Neural progenitor cell (in vitro differentiated cells): ENCODE data around the gene TRIO. TPM values are rescaled to one million over a fixed set of nuclear protein-coding genes. Genes with fewer than 3 reads are reported as not detected.

Experiments used
- DNase-seq: peaks from one replicate; pipeline ENCODE4 v3.0.0-alpha.2; 2016; ENCODE audit warnings: low spot score
- H2AFZ ChIP-seq: fragments of 200-600 bp; sonication (generic); replicated peaks from 2 replicates; pipeline ENCODE4 v1.6.1; 2016; ENCODE audit warnings: antibody characterized with exemption
- H3F3A ChIP-seq: fragments of 200-600 bp; sonication (generic); 2 replicates; pipeline ENCODE4 v1.6.1; 2016; ENCODE audit warnings: antibody characterized with exemption, low read depth
- H3K27ac ChIP-seq: fragments of 200-600 bp; sonication (generic); 2 replicates; pipeline ENCODE4 v1.5.1; 2016; ENCODE audit warnings: mild to moderate bottlenecking
- H3K27me3 ChIP-seq: fragments of 200-600 bp; sonication (generic); 2 replicates; pipeline ENCODE4 v1.6.1; 2016; ENCODE audit warnings: mild to moderate bottlenecking, moderate library complexity
- H3K36me3 ChIP-seq: fragments of 200-600 bp; sonication (generic); 2 replicates; pipeline ENCODE4 v1.5.1; 2016
- H3K4me1 ChIP-seq: fragments of 200-600 bp; sonication (generic); 2 replicates; pipeline ENCODE4 v1.6.1; 2016; ENCODE audit warnings: mixed run types
- H3K4me2 ChIP-seq: fragments of 200-600 bp; sonication (generic); 2 replicates; pipeline ENCODE4 v1.6.1; 2016
- H3K4me3 ChIP-seq: fragments of 200-600 bp; sonication (generic); 2 replicates; pipeline ENCODE4 v1.5.1; 2016
- H3K79me2 ChIP-seq: fragments of 200-600 bp; sonication (generic); 2 replicates; pipeline ENCODE4 v1.6.1; 2016; ENCODE audit warnings: low read depth
- H3K9ac ChIP-seq: fragments of 200-600 bp; sonication (generic); 2 replicates; pipeline ENCODE4 v1.6.1; 2016
- H3K9me3 ChIP-seq: fragments of 200-600 bp; sonication (generic); 2 replicates; pipeline ENCODE4 v1.5.1; 2016; ENCODE audit warnings: low read depth
- H4K20me1 ChIP-seq: fragments of 200-600 bp; sonication (generic); 2 replicates; pipeline ENCODE4 v1.6.1; 2016; ENCODE audit warnings: low read depth
- H3K27ac Mint-ChIP-seq: 3 replicates; pipeline ENCODE4 v1.8.0; 2021; ENCODE audit warnings: mixed read lengths
- H3K27me3 Mint-ChIP-seq: 2 replicates; pipeline ENCODE4 v1.8.0; 2022; ENCODE audit warnings: low read depth, mild to moderate bottlenecking, inconsistent platforms, moderate library complexity, mixed read lengths; ENCODE audit not compliant: insufficient read depth
- H3K36me3 Mint-ChIP-seq: 3 replicates; pipeline ENCODE4 v1.8.0; 2021; ENCODE audit warnings: mixed read lengths
- H3K4me1 Mint-ChIP-seq: 3 replicates; pipeline ENCODE4 v1.8.0; 2021; ENCODE audit warnings: mixed read lengths
- H3K4me3 Mint-ChIP-seq: 3 replicates; pipeline ENCODE4 v1.8.0; 2021; ENCODE audit warnings: mild to moderate bottlenecking, moderate library complexity, mixed read lengths
- H3K9me3 Mint-ChIP-seq: 3 replicates; pipeline ENCODE4 v1.8.0; 2020; ENCODE audit warnings: mixed read lengths
- EZH2 ChIP-seq: fragments of 200-600 bp; sonication (generic); IDR thresholded peaks from 2 replicates; pipeline ENCODE4 v1.6.1; 2017; ENCODE audit warnings: antibody characterized with exemption, mild to moderate bottlenecking, moderate library complexity
- EZH2phosphoT487 ChIP-seq: fragments of 200-600 bp; sonication (generic); IDR thresholded peaks from 2 replicates; pipeline ENCODE4 v1.6.1; 2017; ENCODE audit warnings: antibody characterized with exemption
- total RNA-seq: library from RNA; depleted of rRNA; stranded (reverse); fragments of >200 nt; gene quantifications from 2 replicates; pipeline ENCODE4 v1.2.3, GENCODE V29; 2015; ENCODE audit warnings: low replicate concordance
- TF ChIP-seq, protein P1 (sequence below): fragments of 200-600 bp; sonication (generic); IDR thresholded peaks from 2 replicates; pipeline ENCODE4 v1.5.1; 2017; ENCODE audit warnings: antibody characterized with exemption, mild to moderate bottlenecking

The TRIO gene
- total RNA-seq, 1 donor from 2014 or later: 84.7 TPM

DNA sequence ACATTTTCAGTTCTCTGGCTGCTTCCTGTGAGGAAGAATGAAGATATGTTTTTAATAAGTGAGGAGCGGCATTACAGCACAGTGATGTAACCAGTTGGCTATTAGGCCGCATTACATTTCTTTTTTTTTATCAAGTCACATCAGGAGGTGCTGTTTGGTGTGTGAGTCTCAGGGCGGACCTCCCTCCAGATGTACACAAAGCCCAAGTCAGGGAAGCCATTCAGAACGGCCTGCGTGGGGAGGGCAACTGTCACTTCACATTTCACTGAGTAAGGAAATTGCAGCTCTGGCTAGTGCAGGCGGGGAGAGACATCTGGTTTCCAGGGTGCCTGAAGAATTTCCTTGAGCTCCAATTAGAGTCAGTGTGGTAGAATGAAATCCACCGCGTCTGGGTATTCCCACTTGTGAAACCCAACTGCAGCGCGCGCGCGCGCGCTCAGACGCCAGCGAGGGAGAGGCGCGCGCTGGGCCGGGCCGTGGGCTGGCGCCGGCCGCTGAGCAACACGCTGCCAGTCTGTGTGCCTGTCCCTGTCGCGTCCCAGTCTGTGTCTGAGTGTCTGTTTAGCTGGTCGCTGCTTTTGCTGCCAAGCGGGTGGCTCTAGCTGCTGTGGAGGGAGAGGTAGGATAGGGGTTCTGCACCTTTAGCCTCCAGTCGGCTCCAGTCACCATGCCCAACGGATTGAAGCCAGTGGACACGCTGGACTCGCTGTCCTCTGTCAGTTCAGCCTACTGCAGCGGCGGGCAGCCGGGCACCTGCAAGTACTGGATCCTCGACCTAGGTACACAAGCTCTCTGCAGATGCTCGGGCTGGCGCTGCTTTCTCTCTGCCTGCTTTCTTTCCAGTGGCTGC is 297.7 kb downstream of the TRIO start:
- Histone ChIP-seq H3K9ac (no peak overlapping the region), H3K4me3 (no peak overlapping the region), H3K9me3 (no peaks in the 10 kb centered on the region), H2AFZ (no peak overlapping the region), H3K79me2 (no peaks in the 10 kb centered on the region), H3K4me1 (peaks cover 60% of the 10 kb centered on the region), H3K36me3 (no peaks in the 10 kb centered on the region), H4K20me1 (peaks cover 31% of the 10 kb centered on the region), H3K4me2 (peak overlapping the region; percentile 62), H3F3A (peaks cover 22% of the 10 kb centered on the region), H3K27me3 (no peaks in the 10 kb centered on the region), H3K27ac (peak overlapping the region; percentile 80)
- TF ChIP-seq EZH2: no peak
- TF ChIP-seq EZH2phosphoT487: no peak
- TF ChIP-seq, protein P1, sequence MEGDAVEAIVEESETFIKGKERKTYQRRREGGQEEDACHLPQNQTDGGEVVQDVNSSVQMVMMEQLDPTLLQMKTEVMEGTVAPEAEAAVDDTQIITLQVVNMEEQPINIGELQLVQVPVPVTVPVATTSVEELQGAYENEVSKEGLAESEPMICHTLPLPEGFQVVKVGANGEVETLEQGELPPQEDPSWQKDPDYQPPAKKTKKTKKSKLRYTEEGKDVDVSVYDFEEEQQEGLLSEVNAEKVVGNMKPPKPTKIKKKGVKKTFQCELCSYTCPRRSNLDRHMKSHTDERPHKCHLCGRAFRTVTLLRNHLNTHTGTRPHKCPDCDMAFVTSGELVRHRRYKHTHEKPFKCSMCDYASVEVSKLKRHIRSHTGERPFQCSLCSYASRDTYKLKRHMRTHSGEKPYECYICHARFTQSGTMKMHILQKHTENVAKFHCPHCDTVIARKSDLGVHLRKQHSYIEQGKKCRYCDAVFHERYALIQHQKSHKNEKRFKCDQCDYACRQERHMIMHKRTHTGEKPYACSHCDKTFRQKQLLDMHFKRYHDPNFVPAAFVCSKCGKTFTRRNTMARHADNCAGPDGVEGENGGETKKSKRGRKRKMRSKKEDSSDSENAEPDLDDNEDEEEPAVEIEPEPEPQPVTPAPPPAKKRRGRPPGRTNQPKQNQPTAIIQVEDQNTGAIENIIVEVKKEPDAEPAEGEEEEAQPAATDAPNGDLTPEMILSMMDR: no peak
- Mint-ChIP-seq H3K4me3 (peak overlapping the region; percentile 35), H3K27me3 (no peaks in the 10 kb centered on the region), H3K36me3 (peaks cover 29% of the 10 kb centered on the region), H3K27ac (peak overlapping the region; percentile 72), H3K4me1 (peaks cover 69% of the 10 kb centered on the region), H3K9me3 (peaks cover 8% of the 10 kb centered on the region)
- DNase-seq: peak; percentile 87

DNA sequence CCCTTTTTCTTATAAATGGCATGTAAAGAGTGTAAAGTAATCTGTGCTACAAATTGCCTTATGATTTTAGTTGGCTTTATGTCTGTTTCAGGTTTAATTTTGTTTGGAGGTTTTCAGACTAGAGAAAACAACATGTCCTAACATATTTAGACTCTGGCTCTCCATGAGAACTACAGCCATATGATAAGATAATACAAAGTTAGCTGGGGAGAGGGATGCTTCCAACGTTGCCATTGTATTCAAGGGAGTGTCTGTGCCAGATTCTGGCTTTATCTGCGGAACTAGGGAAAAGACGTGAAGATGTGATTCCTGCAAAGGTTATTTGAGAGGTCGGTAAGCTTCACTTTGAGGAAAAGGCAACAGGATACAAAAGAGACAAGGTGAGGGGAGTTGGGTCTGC is 298.5 kb downstream of the TRIO start:
- Histone ChIP-seq H3K9ac (no peak overlapping the region), H4K20me1 (peaks cover 38% of the 10 kb centered on the region), H3K9me3 (no peaks in the 10 kb centered on the region), H3K4me2 (peak overlapping the region; percentile 62), H3K4me1 (peaks cover 66% of the 10 kb centered on the region), H3F3A (peaks cover 28% of the 10 kb centered on the region), H3K79me2 (peaks cover under 1% of the 10 kb centered on the region), H3K27ac (peak overlapping the region; percentile 68), H3K27me3 (no peaks in the 10 kb centered on the region), H3K4me3 (no peak overlapping the region), H2AFZ (no peak overlapping the region), H3K36me3 (no peaks in the 10 kb centered on the region)
- TF ChIP-seq EZH2phosphoT487: no peak
- TF ChIP-seq, protein P1: no peak
- TF ChIP-seq EZH2: no peak
- H3K27me3 Mint-ChIP-seq: no peaks in the 10 kb centered on the region
- H3K4me1 Mint-ChIP-seq: peaks cover 77% of the 10 kb centered on the region
- peaks cover 22% of the 10 kb centered on the region for H3K36me3 Mint-ChIP-seq
- DNase-seq: no peak
- H3K9me3 Mint-ChIP-seq: peaks cover 2% of the 10 kb centered on the region
- H3K27ac Mint-ChIP-seq: peak overlapping the region; percentile 53
- H3K4me3 Mint-ChIP-seq: peak overlapping the region; percentile 35

DNA sequence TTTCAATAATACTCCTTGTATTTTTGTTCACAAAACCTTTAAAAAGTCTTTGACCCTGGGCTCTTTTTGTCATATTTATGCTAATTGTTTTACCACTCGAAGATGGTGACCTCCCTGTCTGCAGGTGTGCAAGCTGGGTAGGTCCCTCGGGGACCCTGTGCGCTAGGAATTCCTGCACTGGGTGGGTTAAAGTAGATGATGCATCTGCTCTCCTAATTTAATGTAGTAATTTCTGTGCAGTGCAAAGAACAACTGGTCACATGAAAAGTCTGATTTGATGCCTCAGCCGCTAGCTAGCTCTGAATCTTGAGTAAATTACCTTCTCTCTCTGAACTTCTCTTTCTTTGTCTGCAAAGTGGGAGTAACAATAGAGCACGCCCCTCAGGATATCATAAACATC is 299.4 kb downstream of the TRIO start:
- Histone ChIP-seq H3K9me3 (no peaks in the 10 kb centered on the region), H3K9ac (no peak overlapping the region), H3K36me3 (no peaks in the 10 kb centered on the region), H3K79me2 (peaks cover 6% of the 10 kb centered on the region), H3K4me3 (no peak overlapping the region), H3K27ac (no peak overlapping the region), H3F3A (peaks cover 28% of the 10 kb centered on the region), H3K4me2 (no peak overlapping the region), H2AFZ (no peak overlapping the region), H3K4me1 (peaks cover 66% of the 10 kb centered on the region), H4K20me1 (peaks cover 43% of the 10 kb centered on the region), H3K27me3 (no peaks in the 10 kb centered on the region)
- Mint-ChIP-seq H3K4me3 (peak overlapping the region; percentile 7), H3K4me1 (peaks cover 85% of the 10 kb centered on the region), H3K27ac (no peak overlapping the region), H3K27me3 (no peaks in the 10 kb centered on the region), H3K36me3 (peaks cover 16% of the 10 kb centered on the region), H3K9me3 (no peaks in the 10 kb centered on the region)
- TF ChIP-seq EZH2: no peak
- no peak for TF ChIP-seq EZH2phosphoT487
- TF ChIP-seq, protein P1: no peak
- DNase-seq: no peak
